GM21528 (cell line): ENCODE results near the gene TPGS1.

Source experiments
- ATAC-seq: cut with Tn5 transposase; IDR thresholded peaks from one replicate; pipeline ENCODE4 v1.9.1; 2021; ENCODE audit warnings: mild to moderate bottlenecking, moderate library complexity; ENCODE audit not compliant: unreplicated experiment, low FRiP score

TPGS1 gene, protein sequence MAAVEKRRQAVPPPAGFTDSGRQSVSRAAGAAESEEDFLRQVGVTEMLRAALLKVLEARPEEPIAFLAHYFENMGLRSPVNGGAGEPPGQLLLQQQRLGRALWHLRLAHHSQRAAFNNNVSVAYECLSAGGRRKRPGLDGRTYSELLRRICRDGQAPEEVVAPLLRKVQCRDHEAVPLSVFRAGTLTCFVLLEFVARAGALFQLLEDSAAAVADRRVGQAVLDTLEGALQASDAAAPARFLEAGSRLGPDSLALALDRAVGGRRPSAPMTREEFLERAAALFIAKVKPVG

DNA sequence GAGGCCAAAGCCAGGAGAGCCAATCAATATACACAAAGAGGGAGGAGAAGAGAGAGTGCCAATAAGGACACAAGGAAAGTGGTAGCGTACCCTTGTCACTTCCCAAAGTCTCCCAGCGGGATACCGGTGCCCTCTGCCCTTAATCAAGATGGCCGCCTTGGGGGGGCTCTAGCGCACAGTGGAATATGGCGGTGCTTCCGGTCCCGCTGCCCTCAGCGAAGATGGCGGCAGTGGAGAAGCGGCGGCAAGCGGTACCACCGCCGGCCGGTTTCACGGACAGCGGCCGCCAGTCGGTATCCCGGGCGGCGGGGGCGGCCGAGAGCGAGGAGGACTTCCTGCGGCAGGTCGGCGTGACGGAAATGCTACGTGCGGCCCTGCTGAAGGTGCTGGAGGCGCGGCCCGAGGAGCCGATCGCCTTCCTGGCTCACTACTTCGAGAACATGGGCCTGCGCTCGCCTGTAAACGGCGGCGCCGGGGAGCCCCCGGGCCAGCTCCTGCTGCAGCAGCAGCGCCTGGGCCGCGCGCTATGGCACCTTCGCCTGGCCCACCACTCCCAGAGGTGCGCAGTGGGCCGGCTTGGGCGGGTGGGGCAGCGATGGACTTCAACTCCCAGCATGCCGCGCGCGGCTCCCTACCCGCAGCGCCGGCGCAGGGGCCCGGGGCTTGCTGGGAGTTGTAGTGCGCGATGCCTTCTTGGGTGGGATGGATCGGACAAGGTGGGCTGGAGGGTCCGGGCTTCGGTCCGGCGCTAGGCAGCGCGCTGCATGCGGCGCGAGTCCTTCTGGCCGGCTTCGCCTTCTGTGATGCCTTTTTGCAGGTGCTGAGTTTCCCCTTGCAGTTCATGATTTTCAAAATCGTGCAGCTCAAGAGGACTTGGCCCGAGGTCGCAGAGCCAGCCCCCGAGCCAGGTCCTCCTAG, at the start of gene TPGS1:
TSS of gene TPGS1 (plus strand) at position 212 of the 918 bp plus-strand sequence. CDS start at position 222, 10 bp downstream.
- peak; percentile 60 for ATAC-seq

DNA sequence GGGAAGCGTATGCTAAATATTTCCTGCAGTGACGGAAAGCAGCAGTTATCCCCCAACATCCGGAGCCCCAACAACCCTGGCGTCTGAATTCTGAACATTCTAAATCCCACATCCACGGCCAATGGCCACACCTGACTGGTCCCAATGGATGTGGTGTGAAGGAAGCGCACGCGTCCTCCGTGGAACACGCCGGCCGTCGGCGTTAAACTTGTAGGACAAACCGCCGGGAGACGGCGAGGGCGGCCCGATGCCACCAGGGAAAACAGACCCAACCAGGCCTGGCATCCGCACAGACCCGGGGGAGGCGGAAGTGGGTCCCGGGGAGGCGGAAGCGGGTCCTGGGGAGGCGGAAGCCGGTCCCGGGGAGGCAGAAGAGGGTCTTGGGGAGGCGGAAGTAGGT, 49.7 kb upstream of the TPGS1 start:
- ATAC-seq, result no peak

DNA sequence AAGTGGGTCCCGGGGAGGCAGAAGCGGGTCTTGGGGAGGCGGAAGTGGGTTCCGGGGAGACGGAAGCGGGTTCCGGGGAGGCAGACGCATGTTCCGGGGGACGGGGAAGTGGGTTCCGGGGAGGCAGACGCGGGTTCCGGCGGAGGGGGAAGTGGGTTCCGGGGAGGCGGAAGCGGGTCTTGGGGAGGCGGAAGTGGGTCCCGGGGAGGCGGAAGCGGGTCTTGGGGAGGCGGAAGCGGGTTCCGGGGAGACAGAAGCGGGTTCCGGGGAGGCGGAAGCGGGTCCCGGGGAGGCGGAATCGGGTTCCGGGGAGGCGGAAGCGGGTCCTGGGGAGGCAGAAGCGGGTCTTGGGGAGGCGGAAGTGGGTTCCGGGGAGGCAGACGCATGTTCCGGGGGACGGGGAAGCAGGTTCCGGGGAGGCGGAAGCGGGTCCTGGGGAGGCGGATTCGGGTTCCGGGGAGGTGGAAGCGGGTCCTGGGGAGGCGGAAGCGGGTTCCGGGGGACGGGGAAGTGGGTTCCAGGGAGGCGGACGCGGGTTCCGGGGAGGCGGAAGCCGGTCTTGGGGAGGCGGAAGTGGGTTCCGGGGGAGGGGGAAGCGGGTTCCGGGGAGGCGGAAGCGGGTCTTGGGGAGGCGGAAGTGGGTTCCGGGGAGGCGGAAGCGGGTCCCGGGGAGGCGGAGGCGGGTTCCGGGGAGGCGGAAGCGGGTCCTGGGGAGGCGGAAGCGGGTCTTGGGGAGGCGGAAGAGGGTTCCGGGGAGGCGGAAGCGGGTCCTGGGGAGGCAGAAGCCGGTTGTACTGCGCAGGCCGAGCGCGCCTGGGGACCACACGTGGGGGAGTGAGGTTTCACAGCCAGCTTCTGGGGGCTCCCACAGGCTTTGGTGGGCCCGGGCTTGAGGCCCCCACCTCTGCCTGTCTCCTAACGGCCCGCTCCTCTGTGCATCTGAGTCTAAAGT, 48.9 kb upstream of the TPGS1 start:
- no peak for ATAC-seq

DNA sequence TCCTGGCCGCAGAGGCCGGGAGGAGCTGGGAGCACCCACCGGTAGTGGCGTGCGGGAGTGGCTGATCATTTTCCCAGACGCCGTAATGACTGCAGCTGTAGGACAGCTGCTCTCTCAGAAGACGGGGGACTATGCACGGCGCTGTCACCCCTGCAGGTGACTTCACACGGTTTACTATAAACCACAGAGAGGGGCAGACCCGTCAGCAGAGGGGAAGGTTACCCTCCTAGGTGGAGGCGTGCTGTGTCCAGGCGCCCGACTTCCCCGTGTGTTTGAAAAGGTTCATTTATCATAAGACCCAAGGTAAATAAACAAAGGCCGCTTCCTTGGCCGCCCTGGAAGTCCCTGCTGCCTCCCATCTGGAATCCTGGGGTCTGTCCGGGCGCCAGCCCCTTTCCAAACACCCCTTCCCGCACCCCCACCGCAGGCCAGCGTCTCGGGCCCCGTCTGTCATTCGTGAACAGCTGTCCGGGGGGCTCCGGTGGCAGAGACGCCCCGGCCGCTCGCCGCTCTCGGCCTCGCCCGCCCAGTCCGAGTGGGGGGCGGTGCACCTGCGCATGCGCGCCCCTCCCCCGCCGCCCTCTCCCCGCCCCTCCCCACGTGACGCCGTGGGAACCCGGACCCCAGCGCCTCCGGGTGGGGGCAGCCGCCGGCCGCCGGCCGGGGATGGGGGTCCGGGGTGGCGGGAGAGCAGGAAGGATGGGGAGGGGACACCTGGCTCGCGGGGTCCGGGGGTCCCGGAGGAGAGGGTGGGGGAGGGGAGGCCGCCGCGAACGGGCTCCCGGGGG, 47.4 kb upstream of the TPGS1 start:
- ATAC-seq, result no peak

DNA sequence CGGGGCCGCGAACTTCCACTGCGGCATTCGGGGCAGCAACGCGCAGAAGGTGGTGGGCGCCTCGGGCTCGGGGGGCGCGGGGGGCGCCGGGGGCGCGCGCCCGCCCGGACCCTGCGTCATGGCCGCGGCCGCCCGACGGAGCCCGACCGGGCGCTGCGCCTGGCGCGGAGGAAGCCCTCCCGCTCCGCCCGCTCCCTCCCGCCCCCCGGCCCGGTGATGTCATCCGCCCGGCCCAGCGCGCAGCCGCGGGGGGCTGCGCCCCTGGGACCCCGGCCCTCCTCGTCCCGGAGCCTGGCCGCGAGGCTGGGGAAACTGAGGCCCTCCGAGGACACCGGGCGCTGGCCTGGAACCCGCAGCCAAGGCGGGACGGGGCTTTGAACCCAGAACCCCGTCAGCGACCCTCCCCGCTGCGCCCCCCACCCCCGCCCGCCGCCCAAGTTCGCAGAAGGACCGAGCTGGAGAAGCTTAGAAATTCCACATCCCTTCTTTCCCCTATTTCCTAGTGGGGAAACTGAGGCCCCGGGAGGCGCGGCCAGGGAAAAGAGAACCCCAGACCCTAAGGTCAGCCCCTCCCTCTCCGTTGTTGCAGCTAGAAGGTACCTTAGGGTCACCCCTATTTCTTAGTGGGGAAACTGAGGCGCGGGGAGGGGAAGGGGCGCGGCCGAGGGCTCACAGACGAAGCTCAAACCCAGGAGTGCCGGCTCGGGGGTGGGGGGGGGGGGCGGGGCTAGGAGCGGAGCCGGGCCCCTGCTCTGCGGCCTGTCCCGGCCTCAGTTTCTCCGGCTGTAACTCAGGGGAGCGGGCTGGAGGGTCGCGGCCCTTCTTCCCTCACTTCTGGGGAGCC, 46.2 kb upstream of the TPGS1 start, which contains the start of gene SHC2:
TSS of gene SHC2 (minus strand) at position 157 of the 844 bp plus-strand sequence. CDS start at position 120, 37 bp downstream.
- no peak for ATAC-seq

DNA sequence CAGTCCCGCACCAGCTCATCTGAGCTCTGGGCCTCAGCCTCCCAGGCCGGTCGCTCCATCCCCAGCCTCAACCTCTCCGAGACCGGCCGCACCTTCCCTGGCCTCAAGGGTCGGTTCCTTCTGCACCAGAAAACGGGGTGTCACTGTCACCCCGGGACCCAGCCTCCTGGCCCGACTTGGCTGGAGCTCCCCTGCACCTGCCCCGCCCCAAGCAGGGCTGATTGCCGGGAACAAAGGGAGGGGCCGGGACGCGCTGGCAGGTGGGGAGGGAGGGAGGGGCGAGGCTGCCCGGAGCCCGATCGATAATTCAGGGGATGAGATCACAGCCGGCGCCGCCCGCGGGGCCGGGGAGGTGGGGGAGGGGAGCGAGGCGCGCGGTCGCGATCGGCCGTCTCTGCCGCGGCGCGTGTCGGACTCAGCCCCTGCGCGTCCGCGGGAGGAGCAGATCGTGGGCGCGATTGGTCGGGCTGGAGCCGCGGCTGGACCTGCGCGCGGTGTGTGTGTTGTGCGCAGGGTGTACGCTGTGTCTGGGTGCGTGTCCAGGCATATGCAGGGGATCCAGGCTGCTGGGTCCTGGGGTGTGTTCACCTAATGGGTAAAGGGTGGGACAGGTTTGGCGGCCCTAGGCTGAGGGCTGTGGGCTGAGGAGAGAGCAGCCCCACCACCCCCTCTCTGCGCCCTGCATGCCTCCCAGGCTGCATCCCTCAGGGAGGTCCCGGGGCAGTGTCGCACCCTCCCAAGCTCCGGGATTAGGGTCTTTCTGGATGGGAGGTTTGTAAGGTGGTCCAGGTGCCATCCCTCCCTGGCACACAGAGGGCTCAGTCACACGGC, 45.4 kb upstream of the TPGS1 start:
- no peak for ATAC-seq

DNA sequence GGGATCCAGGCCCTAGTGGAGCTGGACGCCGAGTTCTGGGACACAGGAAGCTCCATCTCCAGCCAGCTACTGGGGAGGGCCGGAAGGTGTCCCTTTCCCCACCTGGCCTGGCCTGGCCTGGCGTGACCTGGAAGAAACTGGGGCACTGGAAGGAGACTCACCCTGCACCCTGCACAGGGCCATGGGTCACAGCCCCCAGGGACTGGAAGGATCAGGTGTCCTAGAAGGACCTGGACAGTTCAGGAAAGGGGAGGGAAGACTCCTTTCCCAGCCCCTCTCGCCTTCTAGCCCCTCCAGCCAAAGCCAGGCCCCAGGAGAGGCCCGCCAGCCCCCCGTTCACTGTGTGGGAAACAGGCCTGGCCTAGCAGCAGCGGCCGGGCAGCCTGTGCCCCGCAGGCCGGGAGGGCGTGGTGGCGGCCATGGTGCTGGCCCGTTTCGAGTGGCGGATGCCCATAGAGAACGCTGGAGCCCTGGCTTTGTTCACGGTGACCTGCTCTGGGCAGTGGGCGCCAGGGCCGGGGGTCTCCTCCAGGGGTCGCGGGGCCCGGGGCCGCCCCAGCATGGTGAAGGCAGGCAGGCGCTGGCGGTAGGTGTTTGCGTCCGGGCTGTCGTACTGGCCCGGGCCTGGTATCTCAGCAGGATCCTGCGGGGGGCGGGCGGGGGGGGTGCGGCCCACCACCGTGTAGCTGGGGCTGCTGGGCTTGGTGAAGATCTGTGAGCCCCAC, 43.7 kb upstream of the TPGS1 start:
- ATAC-seq, result no peak

DNA sequence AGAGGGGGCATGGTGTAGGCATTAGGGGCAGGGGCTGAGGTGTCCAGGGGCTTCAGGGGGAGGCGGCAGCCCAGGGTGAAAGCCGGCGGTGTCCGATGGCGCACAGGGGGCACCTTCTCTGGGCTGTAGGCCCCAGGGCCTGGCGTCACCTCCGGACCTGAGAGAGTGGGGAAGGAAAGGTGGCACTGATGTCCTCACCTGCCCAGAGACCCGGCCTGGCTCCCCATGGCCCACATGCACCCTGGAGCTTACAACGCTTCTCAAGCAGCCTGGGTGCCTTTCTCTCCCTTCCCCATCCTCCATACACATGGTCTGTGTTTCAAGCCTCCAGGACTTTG, 43.1 kb upstream of the TPGS1 start:
- ATAC-seq, result no peak

DNA sequence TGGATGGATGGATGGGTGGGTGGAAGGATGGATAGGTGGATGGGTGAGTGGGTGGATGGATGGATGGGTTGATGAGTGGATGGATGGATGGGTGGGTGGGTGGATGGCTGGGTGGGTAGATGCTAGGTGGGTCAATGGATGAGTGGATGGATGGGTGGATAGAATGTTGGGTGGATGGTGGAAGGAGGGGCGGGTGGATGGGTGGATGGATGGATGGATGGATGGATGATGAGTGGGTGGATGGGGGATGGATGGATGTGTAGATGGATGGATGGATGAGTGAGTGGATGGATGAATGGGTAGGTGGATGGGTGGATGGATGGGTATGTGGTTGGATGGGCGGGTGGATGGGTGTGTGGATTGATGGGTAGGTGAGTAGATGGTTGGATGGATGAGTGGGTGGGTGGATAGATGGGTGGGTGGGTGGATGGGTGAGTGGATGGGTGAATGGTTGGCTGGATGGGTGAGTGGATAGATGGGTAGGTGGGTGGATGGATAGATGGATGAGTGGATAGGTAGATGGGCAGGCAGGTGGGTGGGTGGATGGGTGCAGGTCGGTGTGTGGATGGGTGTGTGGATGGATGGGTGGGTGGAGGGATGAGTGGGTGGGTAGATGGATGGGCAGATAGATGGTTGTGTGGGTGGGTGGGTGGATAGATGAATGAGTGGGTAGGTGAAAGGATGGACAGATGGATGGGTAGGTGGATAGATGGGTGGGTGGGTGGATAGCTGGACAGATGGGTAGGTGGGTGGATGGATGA, 42.1 kb upstream of the TPGS1 start:
- no peak for ATAC-seq

DNA sequence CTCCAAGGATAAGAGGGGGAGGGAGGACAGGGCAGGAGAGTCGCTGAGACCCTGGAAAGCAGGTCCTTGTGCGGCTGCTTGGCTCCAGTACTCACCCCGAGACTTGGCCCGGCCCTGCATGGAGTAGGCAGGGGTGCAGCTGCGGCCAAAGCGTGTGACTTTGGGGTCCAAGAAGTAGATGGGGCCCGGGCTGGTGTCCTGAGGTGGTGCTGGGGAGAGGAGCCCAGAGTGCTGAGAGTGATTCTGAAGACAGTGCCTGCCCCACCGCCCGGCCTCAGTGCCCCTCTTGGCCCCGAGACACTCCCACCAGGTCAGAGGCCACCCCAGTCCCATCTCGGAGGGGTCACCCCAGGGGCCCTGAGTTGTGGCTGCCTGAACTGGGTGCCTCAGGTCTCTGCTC, 39.7 kb upstream of the TPGS1 start:
- ATAC-seq, result no peak

DNA sequence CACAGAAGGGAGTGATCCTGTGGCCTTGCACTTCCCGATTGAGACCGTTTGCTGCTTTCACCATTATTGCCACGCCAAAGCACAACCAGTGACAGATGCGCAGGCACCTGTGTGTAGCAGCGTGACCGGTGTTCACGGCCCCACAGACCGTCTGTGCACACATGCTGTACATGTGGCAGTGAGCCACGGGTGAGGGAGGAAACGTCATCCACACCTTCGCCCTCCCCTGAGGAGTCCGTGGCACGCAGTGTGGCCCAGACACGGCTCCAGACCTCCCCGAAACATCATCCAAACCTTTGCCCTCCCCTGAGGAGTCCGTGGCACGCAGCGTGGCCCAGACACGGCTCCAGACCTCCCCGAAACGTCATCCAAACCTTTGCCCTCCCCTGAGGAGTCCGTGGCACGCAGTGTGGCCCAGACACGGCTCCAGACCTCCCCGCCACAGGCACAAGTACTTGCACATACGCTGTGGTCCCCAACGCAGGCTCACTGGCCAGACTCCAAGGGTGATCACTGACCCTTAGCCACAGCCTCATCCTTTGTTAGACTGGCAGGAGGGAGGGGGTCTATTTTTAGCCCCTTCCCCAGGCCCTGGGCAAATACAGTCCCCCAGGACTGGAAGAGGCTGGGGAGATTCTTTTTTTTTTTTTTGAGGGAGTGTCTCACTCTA, 38.6 kb upstream of the TPGS1 start:
- ATAC-seq, result no peak

DNA sequence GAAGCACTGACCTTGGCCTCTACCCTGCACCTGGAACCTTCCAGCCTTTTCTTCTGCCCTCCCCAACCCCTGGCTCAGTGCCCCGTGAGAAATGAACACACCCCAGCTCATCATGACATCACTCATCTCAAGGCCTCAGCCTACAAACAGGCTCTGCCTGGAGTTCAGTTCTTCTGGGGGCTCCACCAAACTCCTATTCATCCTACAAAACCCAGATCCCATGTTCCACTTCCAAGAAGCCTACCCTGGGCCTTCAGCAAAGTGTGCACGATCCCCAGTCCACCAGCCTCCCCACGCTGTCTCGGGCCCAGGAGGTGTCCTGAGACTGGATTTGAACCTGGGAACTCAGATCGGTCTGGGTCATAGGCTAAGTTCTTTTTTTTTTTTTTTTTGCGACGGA, 37.5 kb upstream of the TPGS1 start:
- no peak for ATAC-seq

DNA sequence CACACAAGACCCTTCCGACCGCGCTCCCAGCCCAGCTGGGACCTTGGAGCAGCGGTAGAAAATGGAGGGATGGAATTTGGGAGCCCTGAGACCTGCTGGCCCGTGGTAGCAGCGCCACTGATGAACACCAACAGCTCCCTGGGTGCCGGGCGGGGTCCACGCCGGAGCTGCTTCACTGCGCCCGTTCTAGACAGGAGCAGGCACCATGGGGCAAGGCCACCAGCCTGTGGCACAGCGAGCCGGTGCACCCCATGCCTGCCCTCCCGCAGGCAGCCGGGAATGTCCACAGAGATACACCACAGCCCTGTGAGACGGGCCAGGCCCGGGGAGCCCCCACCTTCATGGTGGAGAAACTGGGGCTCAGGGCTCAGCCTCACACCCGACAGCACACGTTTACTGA, 36.6 kb upstream of the TPGS1 start:
- ATAC-seq, result no peak

DNA sequence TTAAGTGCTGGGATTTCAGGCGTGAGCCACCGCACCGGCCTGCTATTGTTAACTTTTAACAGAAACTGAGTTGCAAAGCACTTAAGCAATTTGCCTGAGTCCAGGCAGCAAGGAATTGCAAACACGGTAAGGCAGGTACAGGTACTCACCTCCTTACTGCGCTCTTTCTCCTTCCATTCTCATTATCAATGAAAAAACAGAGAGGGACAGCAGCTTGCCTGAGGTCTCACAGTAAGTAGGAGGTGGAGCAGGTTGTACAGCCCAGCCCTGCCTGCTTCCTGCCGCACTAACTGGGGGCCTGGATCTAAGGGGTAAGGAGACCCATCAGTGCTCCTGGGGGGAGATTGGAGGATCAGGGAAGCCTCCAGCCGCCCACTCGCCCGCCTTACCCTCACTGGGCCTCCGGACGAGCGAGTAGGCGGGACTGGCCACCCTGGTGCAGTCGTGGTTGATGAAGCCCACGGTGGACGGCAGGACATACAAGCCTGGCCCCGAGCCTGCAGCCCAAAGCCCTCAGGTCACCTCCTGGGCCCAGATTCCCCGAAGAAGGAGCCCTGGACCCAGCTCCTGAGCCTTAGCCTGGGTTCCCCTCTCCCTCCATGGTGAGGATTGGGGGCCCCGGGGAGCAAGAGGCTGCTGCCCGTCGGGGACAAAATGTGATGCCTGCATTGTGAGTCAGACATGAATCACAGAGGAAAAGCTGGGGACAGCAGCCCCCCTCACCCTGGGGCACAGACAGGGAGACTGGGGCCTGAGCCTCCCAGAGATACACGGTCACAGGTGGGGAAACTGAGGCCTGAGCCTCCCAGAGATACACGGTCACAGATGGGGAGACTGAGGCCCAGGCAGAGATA, 35.1 kb upstream of the TPGS1 start:
- no peak for ATAC-seq
